Activated T-cell treated with anti-CD3 and anti-CD28 coated beads, Interleukin-2, amount 50 U/mL, for 24 hours (primary cell): Measurements from ENCODE around the gene C21orf58.
"Not testable (repeated sequence)": the region's sequence is repeated elsewhere in the genome, so short reads cannot be mapped to it uniquely, and the experiment has no call there.

Experiments
- DNase-seq: peaks from one replicate; pipeline ENCODE4 v3.0.0-alpha.2; 2020
- H3K27ac Mint-ChIP-seq: 2 replicates; pipeline ENCODE4 v1.8.0; 2020; ENCODE audit warnings: mild to moderate bottlenecking, mixed read lengths
- H3K27me3 Mint-ChIP-seq: 2 replicates; pipeline ENCODE4 v1.8.0; 2020; ENCODE audit warnings: mixed read lengths
- H3K36me3 Mint-ChIP-seq: 2 replicates; pipeline ENCODE4 v1.8.0; 2020; ENCODE audit warnings: low read depth, mixed read lengths
- H3K4me1 Mint-ChIP-seq: 2 replicates; pipeline ENCODE4 v1.8.0; 2020; ENCODE audit warnings: low read depth, mixed read lengths
- H3K4me3 Mint-ChIP-seq: 2 replicates; pipeline ENCODE4 v1.8.0; 2020; ENCODE audit warnings: mild to moderate bottlenecking, moderate library complexity, mixed read lengths
- H3K9me3 Mint-ChIP-seq: 2 replicates; pipeline ENCODE4 v1.8.0; 2020; ENCODE audit warnings: mixed read lengths

Gene C21orf58

DNA sequence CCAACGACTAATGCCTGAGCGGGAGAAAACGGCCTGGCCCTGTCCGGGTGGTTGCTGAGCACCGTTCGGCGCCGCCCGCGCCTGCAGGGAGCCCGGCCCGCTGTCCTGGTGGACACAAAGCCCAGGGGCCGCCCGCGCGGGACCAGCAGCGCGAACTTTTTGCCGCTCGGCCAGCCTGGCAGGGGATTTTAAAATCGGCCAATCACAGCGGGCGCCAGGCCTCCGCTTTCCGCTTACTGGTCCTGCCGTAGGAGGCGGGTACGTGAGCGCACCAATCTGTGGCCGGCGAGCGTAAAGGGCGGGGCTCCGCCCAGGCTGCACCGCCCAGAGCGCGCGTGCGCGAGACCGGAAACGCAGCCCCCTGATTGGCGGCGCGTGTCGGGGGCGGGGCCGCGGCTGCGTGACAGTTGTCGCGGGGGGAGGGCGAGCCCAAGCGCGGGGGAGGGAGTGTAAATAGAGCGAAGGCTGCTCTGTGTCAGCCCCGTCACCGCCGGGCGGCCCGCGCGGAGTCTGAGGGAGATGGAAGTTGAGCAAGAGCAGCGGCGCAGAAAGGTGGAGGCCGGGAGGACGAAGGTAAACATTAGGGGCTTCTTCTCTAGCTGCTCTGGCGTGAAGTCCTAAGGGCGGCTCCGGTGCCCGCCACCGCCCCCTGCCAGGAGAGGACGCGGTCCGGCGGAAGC, at the start of gene C21orf58, which contains the start of gene PCNT:
Gene C21orf58, minus strand, starts transcription at position 161 of the 680 bp plus-strand sequence. CDS start 1,132 bp downstream, outside the sequence.
Gene PCNT, plus strand, starts transcription at position 447 of the 680 bp plus-strand sequence. Its CDS starts 73 bp downstream, at position 520.
- Mint-ChIP-seq H3K9me3 (no peaks in the 10 kb centered on the region), H3K36me3 (peaks cover 64% of the 10 kb centered on the region), H3K27ac (peak within 1 kb of the TSS; percentile 99), H3K4me1 (peaks cover 34% of the 10 kb centered on the region), H3K27me3 (no peaks in the 10 kb centered on the region), H3K4me3 (peak within 1 kb of the TSS; percentile 95)
- peak; percentile 98 for DNase-seq

DNA sequence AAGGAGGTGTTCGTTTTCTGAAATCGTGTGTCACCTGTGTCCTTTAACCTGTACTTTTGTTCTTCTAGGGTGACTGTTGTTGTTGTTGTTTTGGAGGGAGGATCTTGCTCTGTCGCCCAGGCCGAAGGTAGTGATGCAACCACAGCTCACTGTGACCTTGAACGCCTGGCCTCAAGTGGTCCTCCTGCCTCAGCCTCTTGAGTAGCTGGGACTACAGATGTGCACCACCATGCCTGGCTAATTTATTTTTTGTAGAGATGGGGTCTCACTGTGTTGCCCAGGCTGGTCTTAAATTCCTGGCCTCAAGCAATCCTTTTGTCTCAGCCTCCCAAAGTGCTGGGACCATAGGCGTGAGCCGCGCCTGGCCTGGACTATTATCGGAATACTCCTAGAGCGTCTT, 49.3 kb upstream of the C21orf58 start:
- not testable (repeated sequence) for DNase-seq, H3K9me3 Mint-ChIP-seq, H3K4me3 Mint-ChIP-seq, H3K27me3 Mint-ChIP-seq, H3K27ac Mint-ChIP-seq
- H3K36me3 Mint-ChIP-seq: peaks cover 63% of the 10 kb centered on the region
- peaks cover 23% of the 10 kb centered on the region for H3K4me1 Mint-ChIP-seq

DNA sequence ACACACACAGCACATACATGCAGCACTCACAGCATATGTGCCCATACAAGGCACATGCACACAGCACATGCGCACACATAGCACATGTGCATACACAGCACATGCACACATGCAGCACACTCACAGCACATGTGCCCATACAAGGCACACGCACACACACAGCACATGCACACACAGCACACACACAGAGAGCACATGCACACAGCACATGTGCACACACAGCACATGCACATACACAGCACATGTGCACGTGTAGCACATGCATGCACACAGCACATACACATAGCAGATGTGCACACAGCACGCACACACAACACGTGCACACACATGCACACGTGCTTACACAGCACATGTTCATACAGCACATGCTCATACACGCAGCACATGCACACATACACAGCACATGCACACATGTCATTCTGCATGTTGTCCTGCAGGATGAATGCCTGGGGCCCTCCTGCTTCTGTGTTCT, 48.4 kb upstream of the C21orf58 start:
- Mint-ChIP-seq H3K4me1 (peaks cover 26% of the 10 kb centered on the region), H3K27me3 (no peaks in the 10 kb centered on the region), H3K4me3 (no peak overlapping the region), H3K36me3 (peaks cover 65% of the 10 kb centered on the region), H3K9me3 (no peaks in the 10 kb centered on the region), H3K27ac (no peak overlapping the region)
- DNase-seq: no peak

DNA sequence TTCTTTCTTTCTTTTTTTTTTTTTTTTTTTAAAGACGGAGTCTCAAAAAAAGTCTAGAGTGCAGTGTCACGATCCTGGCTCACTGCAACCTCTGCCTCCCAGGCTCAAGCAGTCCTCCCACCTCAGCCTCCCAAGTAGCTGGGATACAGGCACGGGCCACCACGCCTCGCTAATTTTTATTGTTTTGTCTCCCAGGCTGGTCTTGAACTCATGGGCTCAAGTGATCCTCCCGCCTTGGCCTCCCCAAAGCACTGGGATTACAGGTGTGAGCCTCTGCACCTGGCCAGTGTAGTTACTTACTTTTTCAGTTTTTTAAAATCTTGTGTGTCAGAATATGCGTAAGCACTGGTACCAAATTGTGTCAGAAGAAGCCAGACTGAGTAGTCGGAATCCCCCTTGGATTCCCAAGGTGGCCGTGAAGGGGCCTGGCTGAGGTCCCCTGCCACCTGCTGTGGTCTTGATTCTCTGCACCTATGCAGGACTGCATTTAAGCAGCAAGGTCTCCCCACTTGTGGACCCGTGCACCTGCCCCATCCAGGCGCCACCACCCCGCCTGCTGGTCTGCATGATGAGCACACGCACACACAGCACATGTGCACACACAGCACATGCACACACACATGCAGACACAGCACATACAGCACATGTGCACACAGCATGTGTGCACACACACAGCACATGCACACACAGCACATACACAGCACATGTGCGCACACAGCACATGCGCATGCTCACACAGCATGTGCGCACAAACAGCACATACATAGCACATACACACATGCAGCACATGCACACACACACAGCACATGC, 47.7 kb upstream of the C21orf58 start:
- H3K9me3 Mint-ChIP-seq: no peaks in the 10 kb centered on the region
- H3K36me3 Mint-ChIP-seq: peaks cover 68% of the 10 kb centered on the region
- H3K27ac Mint-ChIP-seq: no peak overlapping the region
- DNase-seq: no peak
- no peaks in the 10 kb centered on the region for H3K27me3 Mint-ChIP-seq
- no peak overlapping the region for H3K4me3 Mint-ChIP-seq
- H3K4me1 Mint-ChIP-seq: peaks cover 28% of the 10 kb centered on the region

DNA sequence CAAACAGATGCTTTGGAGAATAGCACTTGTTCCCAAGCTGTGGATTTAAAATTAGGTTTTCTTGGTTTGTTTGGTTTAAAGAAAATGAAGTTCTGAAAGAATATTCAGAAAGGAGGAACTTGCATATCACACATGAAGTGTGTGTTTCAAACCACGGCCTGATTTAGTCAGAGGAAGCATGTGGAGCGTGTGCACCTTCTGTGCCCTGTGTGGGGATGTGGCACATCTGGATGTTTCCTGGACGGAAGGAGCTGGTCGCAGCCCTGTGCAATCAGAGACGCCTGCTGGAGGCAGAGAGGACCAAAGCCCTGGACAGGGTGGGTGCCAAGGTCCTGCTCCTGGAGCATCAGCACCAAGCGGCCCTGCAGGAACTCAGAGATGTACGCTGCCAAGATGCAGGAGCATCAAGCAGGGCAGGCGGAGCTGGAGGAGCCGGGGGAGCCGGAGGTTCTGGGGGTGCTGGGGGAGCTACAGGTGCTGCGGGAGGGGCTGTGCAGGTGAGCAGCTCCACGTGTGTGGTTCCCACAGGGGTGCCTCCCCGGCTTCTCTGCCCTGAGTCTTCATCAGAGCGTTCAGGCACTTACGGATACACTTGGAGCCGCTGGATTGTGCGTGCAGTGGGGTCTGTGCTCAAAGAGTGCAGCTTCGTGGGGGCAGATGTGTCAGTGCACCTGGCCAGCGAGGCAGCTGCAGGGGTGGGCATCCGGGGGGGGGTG, 46.0 kb upstream of the C21orf58 start:
- H3K36me3 Mint-ChIP-seq: peaks cover 74% of the 10 kb centered on the region
- H3K4me3 Mint-ChIP-seq: no peak overlapping the region
- H3K27me3 Mint-ChIP-seq: no peaks in the 10 kb centered on the region
- H3K4me1 Mint-ChIP-seq: peaks cover 28% of the 10 kb centered on the region
- no peak for DNase-seq
- H3K9me3 Mint-ChIP-seq: no peaks in the 10 kb centered on the region
- peak overlapping the region; percentile 87 for H3K27ac Mint-ChIP-seq

DNA sequence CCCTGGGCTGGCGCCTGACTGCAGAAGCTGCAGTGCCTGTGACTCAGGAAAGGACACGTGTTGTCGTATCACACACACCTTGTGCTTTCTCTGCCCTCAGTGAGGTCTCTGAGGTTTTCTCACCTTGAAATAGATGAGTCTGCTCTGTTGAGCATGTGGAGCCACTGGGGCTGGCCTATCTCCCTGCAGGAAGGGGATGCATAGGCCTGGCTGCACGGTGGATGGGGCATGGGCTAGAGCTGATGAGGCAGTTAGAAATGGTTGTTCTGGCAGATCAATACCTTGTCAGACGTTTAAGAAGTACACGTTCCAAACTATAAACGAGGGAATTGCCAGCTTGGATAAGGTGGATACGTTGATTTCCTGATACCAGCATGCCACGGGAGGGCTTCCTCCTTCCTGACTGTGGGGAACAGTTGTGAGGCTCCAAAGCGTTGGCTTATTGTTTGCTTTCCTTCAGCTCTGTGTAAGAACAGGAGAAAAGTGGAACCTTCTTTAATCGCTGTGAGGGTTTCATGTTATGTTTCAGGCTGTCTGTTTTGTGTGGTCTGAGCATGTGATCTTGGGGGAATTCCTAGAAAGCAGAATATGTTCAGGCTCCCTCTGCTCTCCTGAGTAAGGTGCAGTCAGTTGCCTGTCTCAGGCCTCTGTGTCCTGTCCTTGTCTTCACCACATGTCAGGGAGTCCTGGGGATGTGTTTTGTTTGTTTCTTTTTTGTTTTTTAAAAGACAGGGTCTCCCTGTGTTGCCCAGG, 45.0 kb upstream of the C21orf58 start:
- DNase-seq: peak; percentile 55
- peaks cover 79% of the 10 kb centered on the region for H3K36me3 Mint-ChIP-seq
- no peaks in the 10 kb centered on the region for H3K9me3 Mint-ChIP-seq
- H3K27me3 Mint-ChIP-seq: no peaks in the 10 kb centered on the region
- H3K4me1 Mint-ChIP-seq: peaks cover 28% of the 10 kb centered on the region
- H3K4me3 Mint-ChIP-seq: peak overlapping the region; percentile 45
- H3K27ac Mint-ChIP-seq: peak overlapping the region; percentile 87

DNA sequence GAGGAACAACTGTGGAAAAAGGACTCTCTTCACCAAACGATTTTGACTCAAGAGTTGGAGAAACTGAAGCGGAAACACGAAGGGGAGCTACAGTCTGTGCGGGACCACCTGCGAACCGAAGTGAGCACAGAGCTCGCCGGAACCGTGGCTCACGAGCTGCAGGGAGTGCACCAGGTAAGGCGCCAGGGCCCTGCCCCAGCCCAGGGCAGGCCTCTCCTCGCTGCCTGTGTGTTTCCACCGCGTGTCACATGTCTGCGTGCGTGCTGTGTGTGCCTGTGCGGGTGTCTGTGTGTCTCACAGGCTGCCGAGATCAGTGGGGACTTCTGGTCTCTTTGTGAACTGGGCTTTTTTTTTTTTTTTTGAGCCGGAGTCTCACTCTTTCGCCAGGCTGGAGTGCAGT, 43.3 kb upstream of the C21orf58 start:
- Mint-ChIP-seq H3K27me3 (no peaks in the 10 kb centered on the region), H3K36me3 (peaks cover 86% of the 10 kb centered on the region), H3K4me3 (no peak overlapping the region), H3K9me3 (no peaks in the 10 kb centered on the region), H3K27ac (no peak overlapping the region), H3K4me1 (peaks cover 29% of the 10 kb centered on the region)
- DNase-seq: no peak

DNA sequence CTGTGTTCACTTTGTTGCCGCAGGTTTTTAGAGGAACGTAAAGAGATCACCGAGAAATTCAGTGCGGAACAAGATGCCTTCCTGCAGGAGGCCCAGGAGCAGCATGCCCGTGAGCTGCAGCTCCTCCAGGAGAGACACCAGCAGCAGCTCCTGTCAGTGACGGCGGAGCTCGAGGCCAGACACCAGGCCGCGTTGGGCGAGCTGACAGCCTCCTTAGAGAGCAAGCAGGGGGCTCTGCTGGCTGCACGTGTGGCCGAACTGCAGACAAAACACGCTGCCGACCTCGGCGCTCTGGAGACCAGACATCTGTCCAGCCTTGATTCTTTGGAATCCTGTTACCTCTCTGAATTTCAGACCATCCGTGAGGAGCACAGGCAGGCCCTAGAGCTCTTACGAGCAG, 42.9 kb upstream of the C21orf58 start:
- Mint-ChIP-seq H3K27me3 (no peaks in the 10 kb centered on the region), H3K4me3 (no peak overlapping the region), H3K36me3 (peaks cover 86% of the 10 kb centered on the region), H3K9me3 (no peaks in the 10 kb centered on the region), H3K27ac (no peak overlapping the region), H3K4me1 (peaks cover 29% of the 10 kb centered on the region)
- no peak for DNase-seq

DNA sequence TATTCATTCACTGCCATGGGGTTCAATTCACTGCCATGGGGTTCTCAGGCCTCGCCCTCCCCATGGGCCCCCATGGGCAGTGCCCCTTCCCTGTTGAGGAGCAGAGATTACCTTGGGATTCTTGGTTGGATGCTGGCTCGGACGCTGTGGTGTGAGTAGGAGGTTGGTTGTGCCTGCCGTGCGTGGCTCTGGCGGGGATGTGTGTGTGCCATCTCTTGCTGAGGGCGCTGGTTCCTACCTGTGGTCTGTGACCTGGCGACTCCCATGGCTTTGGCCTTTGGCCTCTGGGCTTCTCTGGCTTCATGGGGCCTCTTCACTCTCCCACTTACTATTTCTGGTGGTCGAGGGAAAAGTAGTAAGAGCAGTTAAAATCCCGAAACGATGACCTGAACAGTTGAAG, 42.4 kb upstream of the C21orf58 start:
- Mint-ChIP-seq H3K36me3 (peaks cover 87% of the 10 kb centered on the region), H3K4me3 (no peak overlapping the region), H3K9me3 (no peaks in the 10 kb centered on the region), H3K27ac (no peak overlapping the region), H3K27me3 (no peaks in the 10 kb centered on the region), H3K4me1 (peaks cover 26% of the 10 kb centered on the region)
- no peak for DNase-seq

DNA sequence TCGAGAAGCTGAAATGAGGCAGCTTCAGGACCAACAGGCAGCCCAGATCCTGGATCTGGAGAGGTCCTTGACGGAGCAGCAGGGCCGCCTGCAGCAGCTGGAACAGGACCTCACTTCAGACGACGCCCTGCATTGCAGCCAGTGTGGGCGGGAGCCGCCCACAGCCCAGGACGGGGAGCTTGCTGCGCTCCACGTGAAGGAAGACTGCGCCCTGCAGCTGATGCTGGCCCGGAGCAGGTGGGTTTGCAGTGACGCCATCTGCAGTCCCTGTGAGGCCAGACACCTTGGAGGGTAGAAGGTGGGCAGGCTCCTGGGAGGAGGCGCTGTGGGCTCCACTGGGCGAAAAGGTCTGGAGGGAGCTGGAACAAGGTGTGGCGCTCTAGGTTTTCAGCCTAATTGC, 40.0 kb upstream of the C21orf58 start:
- Mint-ChIP-seq H3K36me3 (peaks cover 91% of the 10 kb centered on the region), H3K27me3 (no peaks in the 10 kb centered on the region)

DNA sequence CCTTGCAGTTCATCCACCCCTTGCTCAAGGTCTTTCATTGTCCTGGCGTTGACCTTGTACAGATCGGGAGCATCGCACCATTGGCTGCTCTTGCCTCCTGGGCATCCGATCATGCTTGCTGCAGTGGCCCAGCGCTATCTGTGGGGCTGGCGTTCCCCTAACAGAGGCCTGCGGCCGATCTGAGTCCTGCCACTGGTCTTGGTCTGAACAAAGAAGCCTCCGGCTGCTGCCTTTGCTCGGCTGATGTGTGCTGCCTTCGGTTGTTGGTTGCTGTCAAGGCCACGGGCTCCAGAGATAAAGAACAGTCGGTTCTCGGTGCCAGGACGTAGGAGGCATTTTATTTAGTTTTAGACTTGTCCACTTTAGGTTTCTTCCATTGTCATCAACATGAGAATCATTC, 39.3 kb upstream of the C21orf58 start:
- peaks cover 90% of the 10 kb centered on the region for H3K36me3 Mint-ChIP-seq
- peaks cover 11% of the 10 kb centered on the region for H3K4me1 Mint-ChIP-seq
- H3K27me3 Mint-ChIP-seq: no peaks in the 10 kb centered on the region
- DNase-seq: no peak
- no peak overlapping the region for H3K27ac Mint-ChIP-seq
- H3K4me3 Mint-ChIP-seq: no peak overlapping the region
- H3K9me3 Mint-ChIP-seq: no peaks in the 10 kb centered on the region

More for the DNA sequence above, 40.0 kb upstream of the C21orf58 start:
- Mint-ChIP-seq H3K4me1 (peaks cover 17% of the 10 kb centered on the region), H3K4me3 (no peak overlapping the region), H3K27ac (no peak overlapping the region), H3K9me3 (no peaks in the 10 kb centered on the region)
- DNase-seq: no peak

DNA sequence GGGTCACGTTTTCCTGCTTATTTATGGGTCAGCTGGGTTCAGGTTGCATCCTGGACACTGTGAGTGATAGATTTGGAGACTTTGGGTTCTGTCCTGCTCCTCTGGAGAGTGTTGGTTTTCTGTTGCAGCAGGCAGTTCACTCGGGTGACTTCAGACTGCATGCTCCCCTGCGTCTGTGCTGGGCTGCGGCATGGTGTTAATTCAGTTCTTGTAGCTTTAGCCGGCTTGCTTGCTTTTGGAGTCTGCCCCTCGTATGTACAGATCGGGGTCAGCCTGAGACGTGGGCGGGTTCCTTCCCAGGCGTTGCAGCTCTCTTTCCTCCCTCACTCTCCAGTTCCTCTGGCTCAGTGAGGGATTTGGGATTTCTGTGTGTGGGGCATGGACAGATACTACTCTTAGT, 38.3 kb upstream of the C21orf58 start:
- no peaks in the 10 kb centered on the region for H3K27me3 Mint-ChIP-seq
- H3K4me3 Mint-ChIP-seq: no peak overlapping the region
- peaks cover 91% of the 10 kb centered on the region for H3K36me3 Mint-ChIP-seq
- H3K4me1 Mint-ChIP-seq: peaks cover 7% of the 10 kb centered on the region
- H3K27ac Mint-ChIP-seq: no peak overlapping the region
- H3K9me3 Mint-ChIP-seq: no peaks in the 10 kb centered on the region
- DNase-seq: no peak

DNA sequence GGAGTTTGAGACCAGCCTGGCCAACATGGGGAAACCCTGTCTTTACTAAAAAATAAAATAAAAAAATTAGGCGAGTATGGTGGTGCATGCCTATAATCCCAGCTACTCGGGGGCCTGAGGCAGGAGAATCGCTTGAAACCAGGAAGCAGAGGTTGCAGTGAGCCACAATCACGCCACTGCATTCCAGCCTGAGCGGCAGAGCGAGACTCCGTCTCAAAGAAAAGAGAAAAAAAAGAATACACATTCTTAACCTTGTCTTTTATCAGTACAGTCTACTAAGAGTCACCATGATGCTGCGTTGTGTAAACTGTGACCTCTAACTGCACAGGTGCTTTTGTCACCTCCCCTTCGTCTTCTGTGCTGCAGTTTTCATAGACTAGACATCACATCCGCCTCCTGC, 37.5 kb upstream of the C21orf58 start:
- peaks cover 91% of the 10 kb centered on the region for H3K36me3 Mint-ChIP-seq
- peaks cover 5% of the 10 kb centered on the region for H3K4me1 Mint-ChIP-seq
- no peaks in the 10 kb centered on the region for H3K27me3 Mint-ChIP-seq
- H3K4me3 Mint-ChIP-seq: no peak overlapping the region
- DNase-seq: no peak
- H3K27ac Mint-ChIP-seq: no peak overlapping the region
- no peaks in the 10 kb centered on the region for H3K9me3 Mint-ChIP-seq
